Smooth muscle cell (in vitro differentiated cells): ENCODE measurements around the gene GPR137. TPM values are rescaled to one million over a fixed set of nuclear protein-coding genes. Genes with fewer than 3 reads are reported as not detected.

ENCODE experiments used
- DNase-seq: peaks from one replicate; lab custom pipeline; 2025; ENCODE audit not compliant: unreplicated experiment; lab: John Stamatoyannopoulos, UW
- H2AFZ ChIP-seq: fragments of 200-600 bp; sonication (generic); 2 replicates; pipeline ENCODE4 v1.6.0; 2016; ENCODE audit warnings: antibody characterized with exemption, low read depth, mild to moderate bottlenecking
- H3F3A ChIP-seq: fragments of 200-600 bp; sonication (generic); 2 replicates; pipeline ENCODE4 v1.6.0; 2017; ENCODE audit warnings: antibody characterized with exemption, low read depth
- H3K27ac ChIP-seq: fragments of 200-600 bp; sonication (generic); 2 replicates; pipeline ENCODE4 v1.5.1; 2016; ENCODE audit warnings: low read depth, mild to moderate bottlenecking
- H3K27me3 ChIP-seq: fragments of 200-600 bp; sonication (generic); 2 replicates; pipeline ENCODE4 v1.6.1; 2016; ENCODE audit warnings: low read depth, mild to moderate bottlenecking
- H3K36me3 ChIP-seq: fragments of 200-600 bp; sonication (generic); 2 replicates; pipeline ENCODE4 v1.5.1; 2016; ENCODE audit warnings: low read depth
- H3K4me1 ChIP-seq: fragments of 200-600 bp; sonication (generic); 2 replicates; pipeline ENCODE4 v1.5.1; 2016; ENCODE audit warnings: low read depth
- H3K4me2 ChIP-seq: fragments of 200-600 bp; sonication (generic); 2 replicates; pipeline ENCODE4 v1.6.0; 2016; ENCODE audit warnings: mild to moderate bottlenecking
- H3K4me3 ChIP-seq: fragments of 200-600 bp; sonication (generic); 2 replicates; pipeline ENCODE4 v1.5.1; 2016; ENCODE audit warnings: mild to moderate bottlenecking
- H3K79me2 ChIP-seq: fragments of 200-600 bp; sonication (generic); 2 replicates; pipeline ENCODE4 v1.6.0; 2016; ENCODE audit warnings: low read depth, mild to moderate bottlenecking
- H3K9ac ChIP-seq: fragments of 200-600 bp; sonication (generic); 2 replicates; pipeline ENCODE4 v1.6.0; 2016; ENCODE audit warnings: low read depth
- H3K9me3 ChIP-seq: fragments of 200-600 bp; sonication (generic); replicated peaks from 2 replicates; pipeline ENCODE4 v1.5.1; 2016; ENCODE audit warnings: low read depth
- H4K20me1 ChIP-seq: fragments of 200-600 bp; sonication (generic); 2 replicates; pipeline ENCODE4 v1.6.0; 2016; ENCODE audit warnings: low read depth
- WGBS: methylation state at CpG from one replicate; pipeline ENCODE4 v1.1.7; 2016; ENCODE audit warnings: low lambda C conversion rate; 5-methylcytosine and 5-hydroxymethylcytosine counted together
- polyA plus RNA-seq: library from polyadenylated mRNA; unstranded; fragments of >200 nt; fragmentation: Nextera tagmentation; extraction: Ambion mirVana; gene quantifications from 2 replicates; pipeline ENCODE4 v1.2.1, GENCODE V29; 2016
- total RNA-seq: library from RNA; depleted of rRNA; stranded (reverse); fragments of >200 nt; gene quantifications from 2 replicates; pipeline ENCODE4 v1.2.3, GENCODE V29; 2014
- TF ChIP-seq, protein P1 (sequence below): fragments of 200-600 bp; sonication (generic); IDR thresholded peaks from 2 replicates; pipeline ENCODE4 v1.5.1; 2017; ENCODE audit warnings: borderline replicate concordance, mild to moderate bottlenecking, antibody characterized with exemption; ENCODE audit not compliant: insufficient read depth, poor library complexity, severe bottlenecking

GPR137 gene
- total and polyA plus RNA-seq, 2 experiments from 2014 or later, result 17.3 to 69.0 TPM

DNA sequence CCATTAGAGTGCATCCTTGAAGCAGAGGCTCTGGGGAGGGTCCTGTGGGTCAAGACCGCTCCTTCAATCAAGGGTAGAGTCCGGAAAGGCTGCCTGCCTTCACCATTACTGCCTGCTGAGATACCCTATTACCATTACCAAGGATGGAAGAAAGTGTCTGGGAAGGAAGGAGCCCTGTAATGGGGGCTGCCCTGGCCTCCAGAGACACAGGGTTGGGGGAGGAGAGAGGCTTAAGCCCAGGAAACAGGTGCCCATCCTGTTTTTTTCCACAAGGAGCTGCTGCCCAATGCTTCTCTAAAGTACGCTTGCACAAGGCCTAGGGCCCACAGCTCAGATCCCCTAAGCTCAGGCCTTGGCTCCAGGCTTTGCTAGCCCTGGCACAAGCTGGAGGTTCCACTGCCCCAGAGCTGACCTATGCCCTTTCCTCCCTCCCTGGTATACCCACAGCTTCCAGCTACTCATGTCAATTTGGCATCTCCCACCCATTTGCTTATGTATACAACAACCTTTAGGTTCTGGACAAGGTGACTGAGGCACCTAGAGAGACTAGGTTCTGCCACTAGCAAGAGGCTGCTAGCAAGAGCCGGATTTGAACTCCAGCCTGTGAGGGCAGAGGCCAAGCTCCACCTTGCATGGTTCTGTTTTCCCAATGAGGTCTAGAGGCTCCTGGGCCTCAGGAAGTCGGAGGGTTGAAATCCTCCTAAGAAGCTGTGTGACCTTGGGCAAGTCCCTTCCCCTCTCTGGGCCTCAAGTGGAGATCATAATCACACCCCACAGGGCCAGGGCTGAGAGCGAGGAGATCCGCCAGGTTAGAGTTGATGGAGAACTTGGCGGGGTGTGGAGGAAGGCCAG is 35.9 kb upstream of the GPR137 start:
- Histone ChIP-seq H2AFZ (no peak overlapping the region), H3K4me3 (no peak overlapping the region), H3K9me3 (no peaks in the 10 kb centered on the region), H3K27me3 (no peaks in the 10 kb centered on the region), H4K20me1 (peaks cover 33% of the 10 kb centered on the region), H3K27ac (no peak overlapping the region), H3K4me1 (peaks cover 23% of the 10 kb centered on the region), H3K36me3 (no peaks in the 10 kb centered on the region), H3K9ac (no peak overlapping the region), H3F3A (peaks cover 4% of the 10 kb centered on the region), H3K4me2 (no peak overlapping the region), H3K79me2 (peaks cover 23% of the 10 kb centered on the region)
- DNase-seq, result no peak
- TF ChIP-seq, protein P1, sequence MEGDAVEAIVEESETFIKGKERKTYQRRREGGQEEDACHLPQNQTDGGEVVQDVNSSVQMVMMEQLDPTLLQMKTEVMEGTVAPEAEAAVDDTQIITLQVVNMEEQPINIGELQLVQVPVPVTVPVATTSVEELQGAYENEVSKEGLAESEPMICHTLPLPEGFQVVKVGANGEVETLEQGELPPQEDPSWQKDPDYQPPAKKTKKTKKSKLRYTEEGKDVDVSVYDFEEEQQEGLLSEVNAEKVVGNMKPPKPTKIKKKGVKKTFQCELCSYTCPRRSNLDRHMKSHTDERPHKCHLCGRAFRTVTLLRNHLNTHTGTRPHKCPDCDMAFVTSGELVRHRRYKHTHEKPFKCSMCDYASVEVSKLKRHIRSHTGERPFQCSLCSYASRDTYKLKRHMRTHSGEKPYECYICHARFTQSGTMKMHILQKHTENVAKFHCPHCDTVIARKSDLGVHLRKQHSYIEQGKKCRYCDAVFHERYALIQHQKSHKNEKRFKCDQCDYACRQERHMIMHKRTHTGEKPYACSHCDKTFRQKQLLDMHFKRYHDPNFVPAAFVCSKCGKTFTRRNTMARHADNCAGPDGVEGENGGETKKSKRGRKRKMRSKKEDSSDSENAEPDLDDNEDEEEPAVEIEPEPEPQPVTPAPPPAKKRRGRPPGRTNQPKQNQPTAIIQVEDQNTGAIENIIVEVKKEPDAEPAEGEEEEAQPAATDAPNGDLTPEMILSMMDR, result no peak
- WGBS, result 87% methylated on average over 8 of the region's 8 CpGs

DNA sequence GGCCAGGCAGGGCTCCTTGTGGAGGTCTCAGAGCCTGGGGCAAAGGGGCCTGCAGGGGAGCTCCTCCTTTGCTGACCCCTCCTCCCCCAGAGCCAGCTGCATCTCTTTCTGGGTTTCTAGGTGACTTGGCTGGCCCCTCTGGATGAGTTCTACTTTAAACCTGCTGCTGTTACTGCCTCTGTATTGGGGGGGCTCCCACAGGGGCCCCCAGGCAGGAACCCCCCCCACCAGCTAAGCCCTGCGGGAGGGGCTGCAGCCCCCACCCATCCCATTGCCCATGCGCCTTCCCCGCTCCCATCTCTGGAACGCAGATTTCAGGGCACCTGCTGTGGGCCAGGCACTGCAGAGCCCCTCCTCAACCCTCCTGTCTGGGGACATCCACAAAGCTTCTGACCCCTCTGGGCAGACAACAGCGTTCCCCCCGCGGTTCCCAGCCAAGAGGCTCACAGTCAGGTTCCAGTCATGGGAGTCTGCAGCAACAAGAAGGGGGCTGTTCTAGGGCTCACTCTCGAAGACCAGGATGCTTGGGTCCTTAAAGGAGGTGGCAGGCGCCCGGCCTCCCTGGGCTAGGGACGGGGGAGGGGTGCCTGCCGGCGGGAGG is 35.1 kb upstream of the GPR137 start:
- peaks cover 17% of the 10 kb centered on the region for H3K79me2 ChIP-seq
- TF ChIP-seq, protein P1, result no peak
- H3K27me3 ChIP-seq, result no peaks in the 10 kb centered on the region
- H3K9me3 ChIP-seq, result no peaks in the 10 kb centered on the region
- H2AFZ ChIP-seq, result peak overlapping the region; percentile 86
- H4K20me1 ChIP-seq, result peaks cover 26% of the 10 kb centered on the region
- DNase-seq, result no peak
- peaks cover 19% of the 10 kb centered on the region for H3K4me1 ChIP-seq
- H3K4me3 ChIP-seq, result peak overlapping the region; percentile 92
- no peak overlapping the region for H3K27ac ChIP-seq
- WGBS, result 5% methylated on average over 9 of the region's 13 CpGs
- H3F3A ChIP-seq, result peaks cover 4% of the 10 kb centered on the region
- H3K36me3 ChIP-seq, result no peaks in the 10 kb centered on the region
- no peak overlapping the region for H3K9ac ChIP-seq
- peak overlapping the region; percentile 96 for H3K4me2 ChIP-seq

DNA sequence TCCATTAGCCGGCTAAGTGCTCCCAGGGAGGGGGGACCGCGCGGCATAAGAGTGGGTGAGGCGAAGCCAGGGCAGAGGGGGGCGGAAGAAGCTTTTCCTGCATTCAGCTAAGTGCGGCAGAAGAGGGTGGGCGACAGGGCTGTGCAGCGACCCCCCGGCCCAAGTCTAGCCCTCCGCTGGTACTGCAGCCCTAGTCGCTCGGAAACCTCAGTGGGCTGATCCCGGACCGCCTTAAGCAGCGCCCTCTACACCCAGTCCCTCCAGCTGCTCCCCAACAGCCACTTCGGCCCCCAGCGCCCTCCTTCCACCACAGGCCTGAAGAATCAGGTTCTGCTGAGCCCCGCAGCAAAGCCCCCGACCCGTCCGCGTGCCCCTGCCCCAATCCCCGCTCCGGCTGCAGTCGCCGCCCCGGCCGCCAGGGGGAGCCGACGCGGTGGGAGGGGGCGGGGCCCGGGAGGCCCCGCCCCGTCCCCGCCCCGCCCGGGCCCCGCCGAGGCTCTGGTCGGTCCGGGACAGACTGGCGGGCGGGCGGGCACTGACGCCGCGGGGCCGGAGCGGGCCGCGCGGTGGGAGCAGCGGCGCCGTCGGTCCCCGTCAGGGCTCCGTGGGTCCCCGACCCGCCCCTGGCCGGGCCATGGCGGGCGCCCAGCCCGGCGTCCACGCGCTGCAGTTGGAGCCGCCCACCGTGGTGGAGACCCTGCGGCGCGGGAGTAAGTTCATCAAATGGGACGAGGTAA is 34.5 kb upstream of the GPR137 start, which contains the start of gene PLCB3:
TSS of gene PLCB3 (plus strand) at position 515 of the 737 bp plus-strand sequence. CDS start at position 635, 120 bp downstream.
- Histone ChIP-seq H3K27me3 (no peaks in the 10 kb centered on the region), H3K36me3 (no peaks in the 10 kb centered on the region), H3K27ac (no peak within 1 kb of the TSS), H4K20me1 (peaks cover 25% of the 10 kb centered on the region), H3K4me2 (peak within 1 kb of the TSS; percentile 100), H3K9ac (peak within 1 kb of the TSS; percentile 75), H3K9me3 (no peaks in the 10 kb centered on the region), H2AFZ (peak within 1 kb of the TSS; percentile 86), H3F3A (no peaks in the 10 kb centered on the region), H3K4me3 (peak within 1 kb of the TSS; percentile 92), H3K79me2 (peaks cover 10% of the 10 kb centered on the region), H3K4me1 (peaks cover 19% of the 10 kb centered on the region)
- WGBS, result 1% methylated on average over 17 of the region's 75 CpGs
- peak; percentile 37 for DNase-seq
- TF ChIP-seq, protein P1, result peak; percentile 71
